Stomach (tissue), 4 donors: Measurements from ENCODE around the gene NDFIP1.

Source experiments
- CTCF ChIP-seq, 7 experiments: fragments of 450-650 bp in 4 of 7; fragments of 200-600 bp in 3 of 7; sonication (generic) in 3 of 7; IDR thresholded peaks; one replicate each; pipeline ENCODE4 v1.5.1; 2016 to 2019; ENCODE audit warnings: antibody characterized with exemption in 7 of 7, control low read depth in 2 of 7, mild to moderate bottlenecking in 1 of 7
- EP300 ChIP-seq: sonication (generic); formaldehyde crosslinking; IDR thresholded peaks from one replicate; pipeline ENCODE4 v1.6.1; 2017; ENCODE audit warnings: antibody characterized with exemption
- POLR2A ChIP-seq, 4 donors: fragments of 450-650 bp; IDR thresholded peaks; one replicate each; pipeline ENCODE4 v1.6.1; 2016; ENCODE audit warnings: antibody characterized with exemption in 4 of 4, control low read depth in 2 of 4, mild to moderate bottlenecking in 1 of 4, moderate library complexity in 1 of 4
- POLR2AphosphoS5 ChIP-seq, 3 donors: sonication (generic); formaldehyde crosslinking; IDR thresholded peaks; one replicate each; pipeline ENCODE4 v1.6.1; 2016; ENCODE audit warnings: antibody characterized with exemption in 3 of 3

- no peak for TF ChIP-seq CTCF (IDR thresholded peaks at IDR 0.05)
- TF ChIP-seq POLR2AphosphoS5 (IDR thresholded peaks at IDR 0.05), result no peak
- TF ChIP-seq EP300, result no peak
- TF ChIP-seq POLR2A (IDR thresholded peaks at IDR 0.05), result no peak
These were observed 13.5 kb downstream of the NDFIP1 start for GRCh38 chr5:142122121-142122520.
